Hepatocyte (in vitro differentiated cells): Measurements from ENCODE around the gene NECAB3. TPM values are rescaled to one million over a fixed set of nuclear protein-coding genes. Genes with fewer than 3 reads are reported as not detected.

Experiments
- DNase-seq: peaks from one replicate; pipeline ENCODE4 v3.0.0-alpha.2; 2016; ENCODE audit warnings: low spot score
- H2AFZ ChIP-seq: fragments of 200-600 bp; sonication (generic); 2 replicates; pipeline ENCODE4 v1.6.0; 2016; ENCODE audit warnings: antibody characterized with exemption, mild to moderate bottlenecking
- H3K27ac ChIP-seq: fragments of 200-600 bp; sonication (generic); 2 replicates; pipeline ENCODE4 v1.5.1; 2016; ENCODE audit warnings: mild to moderate bottlenecking
- H3K27me3 ChIP-seq: fragments of 200-600 bp; sonication (generic); 2 replicates; pipeline ENCODE4 v1.6.1; 2016
- H3K36me3 ChIP-seq: fragments of 200-600 bp; sonication (generic); replicated peaks from 2 replicates; pipeline ENCODE4 v1.5.1; 2016; ENCODE audit warnings: low read depth; ENCODE audit not compliant: insufficient read depth
- H3K4me1 ChIP-seq: fragments of 200-600 bp; sonication (generic); 2 replicates; pipeline ENCODE4 v1.5.1; 2016; ENCODE audit warnings: mild to moderate bottlenecking, moderate library complexity; ENCODE audit not compliant: insufficient read depth
- H3K4me2 ChIP-seq: fragments of 200-600 bp; sonication (generic); 2 replicates; pipeline ENCODE4 v1.6.0; 2016
- H3K4me3 ChIP-seq: fragments of 200-600 bp; sonication (generic); 2 replicates; pipeline ENCODE4 v1.5.1; 2016; ENCODE audit warnings: mild to moderate bottlenecking
- H3K79me2 ChIP-seq: fragments of 200-600 bp; sonication (generic); 2 replicates; pipeline ENCODE4 v1.6.0; 2017; ENCODE audit warnings: mild to moderate bottlenecking
- H3K9me2 ChIP-seq: fragments of 200-600 bp; sonication (generic); replicated peaks from 2 replicates; pipeline ENCODE4 v1.6.0; 2017; ENCODE audit warnings: mild to moderate bottlenecking; ENCODE audit not compliant: insufficient read depth
- H3K9me3 ChIP-seq: fragments of 200-600 bp; sonication (generic); 2 replicates; pipeline ENCODE4 v1.5.1; 2016; ENCODE audit warnings: low read depth, mild to moderate bottlenecking
- H4K20me1 ChIP-seq: fragments of 200-600 bp; sonication (generic); 2 replicates; pipeline ENCODE4 v1.6.0; 2016; ENCODE audit warnings: mild to moderate bottlenecking; ENCODE audit not compliant: insufficient read depth, poor library complexity, severe bottlenecking
- EZH2 ChIP-seq: fragments of 200-600 bp; sonication (generic); IDR thresholded peaks from 2 replicates; pipeline ENCODE4 v1.6.1; 2016; ENCODE audit warnings: antibody characterized with exemption, mild to moderate bottlenecking, borderline replicate concordance
- EZH2phosphoT487 ChIP-seq: fragments of 200-600 bp; sonication (generic); IDR thresholded peaks from one replicate; pipeline ENCODE4 v1.6.1; 2018; ENCODE audit warnings: antibody characterized with exemption, mild to moderate bottlenecking, low read depth, moderate library complexity; ENCODE audit not compliant: unreplicated experiment, severe bottlenecking
- WGBS: methylation state at CpG from one replicate; pipeline ENCODE4 v1.1.6; 2016; ENCODE audit warnings: low lambda C conversion rate; ENCODE audit errors: missing lambda C conversion rate; 5-methylcytosine and 5-hydroxymethylcytosine counted together
- polyA plus RNA-seq: library from polyadenylated mRNA; unstranded; fragments of >200 nt; fragmentation: Nextera tagmentation; extraction: Ambion mirVana; gene quantifications from 2 replicates; pipeline ENCODE4 v1.2.1, GENCODE V29; 2016
- total RNA-seq: library from RNA; depleted of rRNA; stranded (reverse); fragments of >200 nt; gene quantifications from 2 replicates; pipeline ENCODE4 v1.2.3, GENCODE V29; 2014
- TF ChIP-seq, protein P1 (sequence below): fragments of 200-600 bp; sonication (generic); IDR thresholded peaks from 2 replicates; pipeline ENCODE4 v1.5.1; 2016; ENCODE audit warnings: antibody characterized with exemption, mild to moderate bottlenecking; ENCODE audit not compliant: poor library complexity

Gene NECAB3
- total and polyA plus RNA-seq, 2 experiments from 2014 or later = 50.6 to 55.4 TPM

DNA sequence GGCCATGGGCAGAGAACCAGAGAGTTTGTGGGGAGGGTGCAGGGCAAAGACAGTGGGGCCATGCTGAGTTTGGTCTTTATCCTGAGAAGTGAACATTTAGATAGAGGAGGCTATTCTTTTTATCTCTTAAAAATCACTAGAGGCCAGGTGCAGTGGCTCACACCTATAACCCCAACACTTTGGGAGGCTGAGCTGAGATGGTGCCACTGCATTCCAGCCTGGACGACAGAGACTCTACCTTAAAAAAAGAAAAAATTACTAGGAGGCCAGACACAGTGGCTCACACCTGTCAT, 37.2 kb upstream of the NECAB3 start:
- H3K79me2 ChIP-seq = no peaks in the 10 kb centered on the region

GRCh38 chr20:33710681-33711445, 36.6 kb upstream of the NECAB3 start:
- WGBS = 80% methylated on average over 14 of the region's 14 CpGs
- H3K27me3 ChIP-seq = no peaks in the 10 kb centered on the region
- no peak overlapping the region for H3K4me3 ChIP-seq
- no peaks in the 10 kb centered on the region for H4K20me1 ChIP-seq
- H2AFZ ChIP-seq = no peak overlapping the region
- no peaks in the 10 kb centered on the region for H3K9me3 ChIP-seq
- H3K9me2 ChIP-seq = no peaks in the 10 kb centered on the region
- no peaks in the 10 kb centered on the region for H3K36me3 ChIP-seq
- H3K79me2 ChIP-seq = no peaks in the 10 kb centered on the region
- no peak for DNase-seq
- H3K4me1 ChIP-seq = no peaks in the 10 kb centered on the region
- TF ChIP-seq, protein P1, sequence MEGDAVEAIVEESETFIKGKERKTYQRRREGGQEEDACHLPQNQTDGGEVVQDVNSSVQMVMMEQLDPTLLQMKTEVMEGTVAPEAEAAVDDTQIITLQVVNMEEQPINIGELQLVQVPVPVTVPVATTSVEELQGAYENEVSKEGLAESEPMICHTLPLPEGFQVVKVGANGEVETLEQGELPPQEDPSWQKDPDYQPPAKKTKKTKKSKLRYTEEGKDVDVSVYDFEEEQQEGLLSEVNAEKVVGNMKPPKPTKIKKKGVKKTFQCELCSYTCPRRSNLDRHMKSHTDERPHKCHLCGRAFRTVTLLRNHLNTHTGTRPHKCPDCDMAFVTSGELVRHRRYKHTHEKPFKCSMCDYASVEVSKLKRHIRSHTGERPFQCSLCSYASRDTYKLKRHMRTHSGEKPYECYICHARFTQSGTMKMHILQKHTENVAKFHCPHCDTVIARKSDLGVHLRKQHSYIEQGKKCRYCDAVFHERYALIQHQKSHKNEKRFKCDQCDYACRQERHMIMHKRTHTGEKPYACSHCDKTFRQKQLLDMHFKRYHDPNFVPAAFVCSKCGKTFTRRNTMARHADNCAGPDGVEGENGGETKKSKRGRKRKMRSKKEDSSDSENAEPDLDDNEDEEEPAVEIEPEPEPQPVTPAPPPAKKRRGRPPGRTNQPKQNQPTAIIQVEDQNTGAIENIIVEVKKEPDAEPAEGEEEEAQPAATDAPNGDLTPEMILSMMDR = no peak
- TF ChIP-seq EZH2phosphoT487 (no peak), EZH2 (no peak)
- no peak overlapping the region for H3K4me2 ChIP-seq
- H3K27ac ChIP-seq = no peak overlapping the region

More for the DNA sequence above, 37.2 kb upstream of the NECAB3 start:
- H3K27ac ChIP-seq = no peak overlapping the region
- no peaks in the 10 kb centered on the region for H3K9me2 ChIP-seq
- no peak overlapping the region for H2AFZ ChIP-seq
- no peak overlapping the region for H3K4me2 ChIP-seq
- H3K4me1 ChIP-seq = no peaks in the 10 kb centered on the region
- no peaks in the 10 kb centered on the region for H3K27me3 ChIP-seq
- TF ChIP-seq EZH2phosphoT487 (no peak), EZH2 (no peak)
- TF ChIP-seq, protein P1 = no peak
- H3K9me3 ChIP-seq = no peaks in the 10 kb centered on the region
- DNase-seq = no peak
- 65% methylated on average over 1 of the region's 1 CpG for WGBS
- no peaks in the 10 kb centered on the region for H4K20me1 ChIP-seq
- H3K36me3 ChIP-seq = no peaks in the 10 kb centered on the region
- H3K4me3 ChIP-seq = no peak overlapping the region

DNA sequence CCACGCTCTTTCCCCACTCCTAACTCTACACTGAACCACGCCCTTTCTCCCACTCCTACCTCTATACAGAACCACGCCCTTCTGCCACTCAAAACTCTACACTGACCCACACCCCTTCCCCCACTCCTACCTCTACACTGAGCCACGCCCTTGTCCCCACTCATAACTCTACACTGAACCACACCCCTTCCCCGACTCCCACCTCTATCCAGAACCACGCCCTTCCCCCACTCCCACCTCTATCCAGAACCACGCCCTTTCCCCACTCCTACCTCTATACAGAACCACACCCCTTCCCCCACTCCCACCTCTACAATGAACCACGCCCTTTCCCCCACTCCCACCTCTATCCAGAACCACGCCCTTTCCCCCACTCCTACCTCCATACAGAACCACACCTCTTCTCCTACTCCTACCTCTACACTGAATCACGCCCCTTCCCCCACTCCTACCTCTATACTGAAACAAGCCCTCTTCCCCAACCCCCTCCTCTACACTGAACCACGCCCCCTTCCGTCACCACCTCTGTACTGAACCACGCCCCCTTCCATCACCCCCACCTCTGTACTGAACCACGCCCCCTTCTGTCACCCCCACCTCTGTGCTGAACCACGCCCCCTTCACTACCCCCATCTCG, 35.8 kb upstream of the NECAB3 start:
- Histone ChIP-seq H3K4me2 (no peak overlapping the region), H3K9me2 (no peaks in the 10 kb centered on the region), H2AFZ (no peak overlapping the region), H3K79me2 (no peaks in the 10 kb centered on the region), H3K27me3 (no peaks in the 10 kb centered on the region), H3K9me3 (no peaks in the 10 kb centered on the region), H3K4me1 (no peaks in the 10 kb centered on the region), H4K20me1 (no peaks in the 10 kb centered on the region), H3K27ac (no peak overlapping the region), H3K4me3 (no peak overlapping the region), H3K36me3 (no peaks in the 10 kb centered on the region)
- TF ChIP-seq EZH2phosphoT487 (no peak), EZH2 (no peak)
- TF ChIP-seq, protein P1 = no peak
- WGBS = 84% methylated on average over 13 of the region's 16 CpGs
- no peak for DNase-seq
